ENCODE data around the gene OXCT1. TPM values are rescaled to one million over a fixed set of nuclear protein-coding genes. Genes with fewer than 3 reads are reported as not detected.

Gene OXCT1
- total and polyA plus RNA-seq, 9 of the 15 experiments (the other 6 are each of a cell fraction or from before 2014, with no cell fraction given), result 24.7 to 61.2 (median 41.9) TPM

GRCh38 chr5:41708604-41708940 lies 161.7 kb downstream of the OXCT1 start:
- Histone ChIP-seq H3K4me3 (no peak overlapping the region), H4K20me1 (replicated peaks; ENCODE audit: control insufficient read depth, insufficient read depth, low read length) (no peaks in the 10 kb centered on the region), H3K27me3 (ENCODE audit: control insufficient read depth in 2 of 2, insufficient read depth in 2 of 2, low read length in 2 of 2) (no peaks in the 10 kb centered on the region; a peak in 1 of 5 replicates), H3K9ac (ENCODE audit: insufficient read depth in 1 of 2, low read depth in 2 of 2, low read length in 2 of 2) (no peak overlapping the region), H3K9me1 (ENCODE audit: control insufficient read depth, insufficient read depth, low read length) (no peaks in the 10 kb centered on the region), H3K4me1 (replicated peaks in 1 of 2; ENCODE audit: control insufficient read depth in 2 of 2, insufficient read depth in 2 of 2, low read length in 2 of 2) (no peaks in the 10 kb centered on the region), H3K4me2 (ENCODE audit: insufficient read depth, low read length) (no peak overlapping the region), H3K36me3 (ENCODE audit: control insufficient read depth, insufficient read depth, low read length) (no peaks in the 10 kb centered on the region), H3K27ac (ENCODE audit: extremely low read depth, low read depth, low read length) (no peak overlapping the region), H2AFZ (ENCODE audit: low read depth, low read length) (no peak overlapping the region), H3K9me3 (replicated peaks; ENCODE audit: control insufficient read depth, insufficient read depth, low read depth, low read length) (no peaks in the 10 kb centered on the region), H3K79me2 (ENCODE audit: control insufficient read depth, insufficient read depth, low read length) (no peaks in the 10 kb centered on the region)
- CTCF ChIA-PET (ENCODE audit: low intra/inter-chr PET ratio), result interaction anchor here (0.6 to 1.5 kb wide), 2 partner anchors 134 to 1052 kb away, joined by 4 to 9 read pairs; no protein-coding TSS in a partner anchor
- FAIRE-seq (no peak), ATAC-seq (peak; percentile 37; the same call in 1 of the 3 replicates), DNase-seq (ENCODE audit: extremely low read depth in 1 of 4, low spot score in 3 of 4) (no peak)
- intact Hi-C loops (cut with micrococcal nuclease), result loop anchor here (1.0 kb wide), 1 partner anchor 135 kb away; no protein-coding TSS in a partner anchor
- WGBS (ENCODE audit: insufficient coverage, low coverage, missing lambda C conversion rate), result 0% methylated on average over 2 of the region's 2 CpGs
- TF ChIP-seq NEUROD1 (IDR thresholded peaks at IDR 0.05; ENCODE audit: borderline replicate concordance, low read depth, low read length, partially characterized antibody) (no peak), SNAPC5 (CRISPR knock-in tag; IDR thresholded peaks at IDR 0.05) (no peak), RBM17 (IDR thresholded peaks at IDR 0.05; ENCODE audit: borderline replicate concordance, low read depth, low read length) (no peak), TEAD2 (tag; IDR thresholded peaks at IDR 0.05) (no peak), NR2F6 (CRISPR knock-in tag; IDR thresholded peaks at IDR 0.05) (no peak), ILF3 (IDR thresholded peaks at IDR 0.05; ENCODE audit: borderline replicate concordance) (no peak), EP300 (IDR thresholded peaks at IDR 0.05; ENCODE audit: low read length) (no peak)
- POLR2A ChIA-PET, result no interaction called here
- in situ Hi-C loops (cut with MboI), result no loop called here
- BruUV-seq (replicated peaks), result no TSS peak

All from K562 (cell line).